Ovary (tissue), 9 donors: ENCODE data around the gene LMBR1. TPM values are rescaled to one million over a fixed set of nuclear protein-coding genes. Genes with fewer than 3 reads are reported as not detected.

Source experiments
- DNase-seq, 5 donors: peaks; one replicate each; pipeline ENCODE4 v3.0.0-alpha.2; 2019 to 2020
- H3K27ac ChIP-seq, 2 donors: fragments of 200-600 bp; one replicate each; pipeline versions ENCODE4 v1.5.1 to v1.8.0; 2019 to 2022
- H3K27me3 ChIP-seq: fragments of 200-600 bp; one replicate; pipeline ENCODE4 v1.8.0; 2022
- H3K36me3 ChIP-seq: fragments of 200-600 bp; sonication (generic); one replicate; pipeline ENCODE4 v1.5.1; 2019
- H3K4me1 ChIP-seq: one replicate; pipeline ENCODE4 v1.8.1; 2013; ENCODE audit warnings: mild to moderate bottlenecking, moderate library complexity; ENCODE audit not compliant: insufficient read depth
- H3K4me3 ChIP-seq: fragments of 200-600 bp; sonication (generic); one replicate; pipeline ENCODE4 v1.5.1; 2017
- H3K9me3 ChIP-seq, 2 donors: fragments of 200-600 bp in 1 of 2; sonication (generic) in 1 of 2; one replicate each; pipeline versions ENCODE4 v1.5.1 to v1.8.1; 2013 to 2019; ENCODE audit warnings: mild to moderate bottlenecking in 1 of 2, moderate library complexity in 1 of 2
- EP300 ChIP-seq: sonication (generic); formaldehyde crosslinking; IDR thresholded peaks from one replicate; pipeline ENCODE4 v1.6.1; 2017; ENCODE audit warnings: antibody characterized with exemption
- POLR2A ChIP-seq: fragments of 450-650 bp; IDR thresholded peaks from one replicate; pipeline ENCODE4 v1.6.1; 2017; ENCODE audit warnings: antibody characterized with exemption, mild to moderate bottlenecking, moderate library complexity
- WGBS, 3 donors: extraction: QIAGEN DNeasy Blood & Tissue Kit in 1 of 3; methylation state at CpG; one replicate each; pipeline versions ENCODE4 v1.1.5 to v1.1.7; 2013 to 2017; 5-methylcytosine and 5-hydroxymethylcytosine counted together
- intact Hi-C, 4 donors: fragments of 100-400 bp; cut with DNase I; formaldehyde crosslinking; loops; one replicate each; pipeline versions ENCODE4 v1.11.0 to v1.15.1; 2022 to 2023
- polyA plus RNA-seq, 2 donors: library from polyadenylated mRNA; stranded (reverse); fragments of 200-250 nt in 1 of 2; fragments of 350-450 nt in 1 of 2; fragmentation: Illumina TruSeq in 1 of 2; extraction: RNeasy Lipid Tissue Mini Kit (QIAGEN cat#74804) in 1 of 2; gene quantifications; one replicate each; pipeline ENCODE4 v1.2.3, GENCODE V29; 2013 to 2014
- total RNA-seq, 7 donors: library from RNA; depleted of rRNA in 2 of 7; stranded (reverse); fragments of >200 nt in 2 of 7; fragmentation: NEBNext Ultra II Directional in 3 of 7; extraction: Animal tissue kit (Norgen Biotek cat#: 25700) in 3 of 7; gene quantifications; one replicate each; pipeline versions ENCODE4 v1.1.0 to v1.2.4, GENCODE V29; 2016 to 2023
- TF ChIP-seq, protein P1 (sequence below), 3 donors: fragments of 450-650 bp in 2 of 3; fragments of 200-600 bp in 1 of 3; IDR thresholded peaks; one replicate each; pipeline versions ENCODE4 v1.5.1 to v1.8.0; 2016 to 2022; ENCODE audit warnings: antibody characterized with exemption in 3 of 3, mild to moderate bottlenecking in 1 of 3
- donor health status: DM: no; HTN: no; CAD: no; lungs with moderate emphysema.
- donor health status: DM: no; HTN: no; CAD: no.
- donor health status: Bipolar disorder and iron deficiency.
- donor health status: DM: yes; HTN: yes; CAD: no.
- donor health status: DM: no; HTN: no; CAD: no.
- donor health status: DM: yes; HTN: yes; CAD: no.

The LMBR1 gene
- total and polyA plus RNA-seq, 9 donors, result 20.0 to 77.1 (median 54.2) TPM

DNA sequence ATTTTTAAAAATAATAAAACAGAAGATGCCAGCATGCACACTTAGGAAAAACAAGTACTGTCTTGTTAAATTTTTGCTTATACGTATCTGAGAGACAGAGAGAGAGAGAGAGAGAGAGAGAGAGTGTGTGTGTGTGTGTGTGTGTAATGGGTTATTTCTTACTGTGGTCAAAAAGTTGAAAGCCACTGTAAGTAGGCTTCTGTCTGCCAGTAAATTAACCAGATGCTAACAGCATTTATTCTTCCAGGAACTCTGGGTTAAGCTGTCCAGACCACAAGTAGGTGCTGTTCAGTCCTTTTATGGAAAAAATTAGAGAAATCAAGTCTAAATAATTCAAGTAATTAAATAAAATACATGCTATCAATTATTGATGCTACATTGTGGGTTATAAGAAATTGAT lies 212.7 kb downstream of the LMBR1 start:
- WGBS, 3 donors, result 67 to 77% (median 76%) methylated on average over 1 of the region's 1 CpG
- H3K4me3 ChIP-seq, result no peak overlapping the region
- no peaks in the 10 kb centered on the region for H3K36me3 ChIP-seq
- no peak overlapping the region for H3K27ac ChIP-seq
- DNase-seq, result no peak
- no peaks in the 10 kb centered on the region for H3K27me3 ChIP-seq
- intact Hi-C loops, result no loop called here
- no peak for TF ChIP-seq POLR2A
- H3K4me1 ChIP-seq, result no peaks in the 10 kb centered on the region
- H3K9me3 ChIP-seq, result no peaks in the 10 kb centered on the region

DNA sequence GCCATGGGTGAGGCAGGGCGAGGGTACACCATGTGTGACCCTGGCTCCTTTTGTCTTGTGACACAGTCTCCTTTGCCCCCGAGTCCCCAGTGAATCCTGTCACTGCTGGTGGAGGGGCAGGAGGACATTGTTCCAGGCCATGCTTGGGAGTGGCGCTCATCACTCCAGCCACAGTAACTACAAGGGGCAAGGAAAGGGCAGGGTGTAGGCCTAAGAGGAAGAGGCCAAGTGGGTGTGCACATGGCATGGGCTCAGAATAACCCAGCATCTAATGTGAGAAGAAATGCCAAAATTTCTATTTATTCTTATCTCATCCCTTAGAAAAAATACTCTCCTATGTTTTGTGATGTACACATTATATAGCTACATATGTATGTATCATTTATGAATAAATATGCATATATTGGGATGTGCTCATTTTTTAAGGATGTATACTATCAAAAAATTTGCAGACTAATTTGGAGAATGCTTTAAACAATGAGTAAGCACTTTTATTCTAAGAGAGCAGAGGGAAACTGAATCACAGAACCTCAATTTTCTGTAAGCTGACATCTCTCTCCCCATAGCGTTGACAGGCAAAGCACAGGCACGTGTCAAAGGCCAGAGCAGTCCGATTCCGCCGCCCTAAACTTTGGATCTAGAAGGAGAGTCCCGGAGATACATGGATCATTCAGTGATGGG lies 215.5 kb downstream of the LMBR1 start:
- 93 to 97% (median 94%) methylated on average over 9 of the region's 9 CpGs for WGBS, 3 donors
- no peak for TF ChIP-seq POLR2A
- TF ChIP-seq, protein P1, sequence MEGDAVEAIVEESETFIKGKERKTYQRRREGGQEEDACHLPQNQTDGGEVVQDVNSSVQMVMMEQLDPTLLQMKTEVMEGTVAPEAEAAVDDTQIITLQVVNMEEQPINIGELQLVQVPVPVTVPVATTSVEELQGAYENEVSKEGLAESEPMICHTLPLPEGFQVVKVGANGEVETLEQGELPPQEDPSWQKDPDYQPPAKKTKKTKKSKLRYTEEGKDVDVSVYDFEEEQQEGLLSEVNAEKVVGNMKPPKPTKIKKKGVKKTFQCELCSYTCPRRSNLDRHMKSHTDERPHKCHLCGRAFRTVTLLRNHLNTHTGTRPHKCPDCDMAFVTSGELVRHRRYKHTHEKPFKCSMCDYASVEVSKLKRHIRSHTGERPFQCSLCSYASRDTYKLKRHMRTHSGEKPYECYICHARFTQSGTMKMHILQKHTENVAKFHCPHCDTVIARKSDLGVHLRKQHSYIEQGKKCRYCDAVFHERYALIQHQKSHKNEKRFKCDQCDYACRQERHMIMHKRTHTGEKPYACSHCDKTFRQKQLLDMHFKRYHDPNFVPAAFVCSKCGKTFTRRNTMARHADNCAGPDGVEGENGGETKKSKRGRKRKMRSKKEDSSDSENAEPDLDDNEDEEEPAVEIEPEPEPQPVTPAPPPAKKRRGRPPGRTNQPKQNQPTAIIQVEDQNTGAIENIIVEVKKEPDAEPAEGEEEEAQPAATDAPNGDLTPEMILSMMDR (IDR thresholded peaks at IDR 0.05), result no peak
- TF ChIP-seq EP300, result no peak
- intact Hi-C loops, result no loop called here

DNA sequence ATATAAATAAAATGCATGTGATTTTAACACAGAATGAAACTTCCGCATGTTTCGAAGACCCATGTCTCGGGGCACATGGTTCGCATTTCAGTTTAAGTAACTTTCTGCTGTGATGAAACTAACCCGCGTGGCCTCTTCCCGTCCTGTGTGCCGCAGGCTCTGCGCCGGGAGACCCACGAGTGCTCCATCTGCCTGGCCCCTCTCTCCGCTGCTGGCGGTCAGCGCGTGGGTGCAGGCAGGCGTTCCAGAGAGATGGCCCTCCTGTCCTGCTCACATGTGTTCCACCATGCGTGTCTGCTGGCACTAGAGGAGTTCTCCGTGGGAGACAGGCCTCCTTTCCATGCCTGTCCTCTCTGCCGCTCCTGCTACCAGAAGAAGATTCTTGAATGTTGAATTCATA lies 216.7 kb downstream of the LMBR1 start:
- H3K27me3 ChIP-seq, result no peaks in the 10 kb centered on the region
- H3K36me3 ChIP-seq, result no peaks in the 10 kb centered on the region
- no peak overlapping the region for H3K27ac ChIP-seq
- WGBS, 3 donors, result 82 to 96% (median 83%) methylated on average over 19 of the region's 19 CpGs
- DNase-seq, result no peak
- no peaks in the 10 kb centered on the region for H3K9me3 ChIP-seq
- TF ChIP-seq EP300 (no peak), POLR2A (no peak)
- TF ChIP-seq, protein P1 (IDR thresholded peaks at IDR 0.05), result no peak
- no peak overlapping the region for H3K4me3 ChIP-seq
- no peaks in the 10 kb centered on the region for H3K4me1 ChIP-seq
- intact Hi-C loops, result no loop called here

More for the DNA sequence above, 215.5 kb downstream of the LMBR1 start:
- no peaks in the 10 kb centered on the region for H3K36me3 ChIP-seq
- H3K4me3 ChIP-seq, result no peak overlapping the region
- H3K4me1 ChIP-seq, result no peaks in the 10 kb centered on the region
- no peak overlapping the region for H3K27ac ChIP-seq
- no peaks in the 10 kb centered on the region for H3K9me3 ChIP-seq
- DNase-seq, result no peak
- H3K27me3 ChIP-seq, result no peaks in the 10 kb centered on the region

DNA sequence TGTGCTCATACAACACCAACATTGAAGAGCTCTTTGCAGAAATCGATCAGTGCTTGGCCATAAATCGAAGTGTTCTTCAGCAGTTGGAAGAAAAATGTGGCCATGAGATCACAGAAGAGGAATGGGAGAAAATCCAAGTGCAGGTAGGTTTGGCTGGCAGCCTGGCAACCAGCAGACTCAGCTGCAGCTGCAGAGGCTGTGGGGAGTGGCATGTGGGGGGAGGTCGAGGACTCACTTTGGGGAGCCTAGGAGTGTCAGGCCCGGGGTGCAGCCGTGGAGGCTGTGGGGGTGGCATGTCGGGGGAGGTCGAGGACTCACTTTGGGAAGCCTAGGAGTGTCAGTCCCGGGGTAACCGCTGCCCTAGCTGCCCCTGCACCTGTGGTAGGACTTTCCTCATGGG lies 217.3 kb downstream of the LMBR1 start:
- H3K4me1 ChIP-seq, result no peaks in the 10 kb centered on the region
- WGBS, 3 donors, result 70 to 80% (median 72%) methylated on average over 9 of the region's 9 CpGs
- no peak overlapping the region for H3K27ac ChIP-seq
- H3K4me3 ChIP-seq, result no peak overlapping the region
- no peak for TF ChIP-seq EP300
- TF ChIP-seq POLR2A, result no peak
- TF ChIP-seq, protein P1 (IDR thresholded peaks at IDR 0.05), result no peak
- H3K27me3 ChIP-seq, result no peaks in the 10 kb centered on the region
- no peaks in the 10 kb centered on the region for H3K9me3 ChIP-seq
- no peak for DNase-seq
- intact Hi-C loops, result no loop called here
- H3K36me3 ChIP-seq, result no peaks in the 10 kb centered on the region

DNA sequence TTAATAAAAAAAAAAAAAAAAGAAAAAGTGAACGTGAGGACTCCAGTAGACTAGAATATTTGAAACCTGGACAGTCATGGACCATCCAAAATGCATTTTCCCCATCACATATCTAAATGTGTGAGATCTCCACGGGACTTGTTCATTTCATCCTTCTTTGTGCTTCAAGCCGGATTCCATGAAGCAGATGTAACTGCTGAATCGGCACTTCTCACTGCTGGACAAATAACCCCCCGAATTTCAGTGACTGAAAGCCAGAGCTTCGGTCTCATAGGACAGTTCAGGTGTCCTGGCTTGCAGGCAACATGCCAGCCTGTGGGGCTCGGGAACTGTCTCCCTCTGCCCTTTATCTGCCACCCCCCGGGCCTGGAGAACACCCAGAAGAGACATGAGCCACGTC lies 219.1 kb downstream of the LMBR1 start:
- no peaks in the 10 kb centered on the region for H3K9me3 ChIP-seq
- intact Hi-C loops, result no loop called here
- no peaks in the 10 kb centered on the region for H3K4me1 ChIP-seq
- no peak overlapping the region for H3K4me3 ChIP-seq
- TF ChIP-seq POLR2A (no peak), EP300 (no peak)
- TF ChIP-seq, protein P1 (IDR thresholded peaks at IDR 0.05), result no peak
- H3K27ac ChIP-seq, result no peak overlapping the region
- no peaks in the 10 kb centered on the region for H3K36me3 ChIP-seq
- 85 to 94% (median 87%) methylated on average over 9 of the region's 9 CpGs for WGBS, 3 donors
- DNase-seq, result no peak
- no peaks in the 10 kb centered on the region for H3K27me3 ChIP-seq
